CD4-positive, alpha-beta T cell (primary cell): ENCODE data around the gene OSM. TPM values are rescaled to one million over a fixed set of nuclear protein-coding genes. Genes with fewer than 3 reads are reported as not detected.
"Not testable (repeated sequence)": the region's sequence is repeated elsewhere in the genome, so short reads cannot be mapped to it uniquely, and the experiment has no call there.

Source experiments
- ATAC-seq: fragments of 200-7000 bp; cut with Tn5 transposase; one replicate; pipeline ENCODE4 v1.10.0; 2022; ENCODE audit warnings: mild to moderate bottlenecking; ENCODE audit not compliant: poor library complexity
- CTCF ChIA-PET: fragments of 350-600 bp; sonication (Branson Sonifier 250); formaldehyde crosslinking; loops from one replicate; lab custom pipeline; 2021; ENCODE audit warnings: antibody characterized with exemption, inconsistent platforms; lab: Charles Lee
- POLR2A ChIA-PET: fragments of 350-600 bp; sonication (Branson Sonifier 250); formaldehyde crosslinking; loops from one replicate; lab custom pipeline; 2021; ENCODE audit warnings: antibody characterized with exemption, inconsistent platforms; lab: Charles Lee
- DNase-seq, 14 experiments: peaks; one replicate each; pipeline ENCODE4 v3.0.0-alpha.2; 2013 to 2020; ENCODE audit warnings: mixed read lengths in 2 of 14
- H3K27ac ChIP-seq, 2 donors: one replicate each; pipeline versions ENCODE4 v1.5.1 to v1.7.0; 2013; ENCODE audit warnings: low read length in 2 of 2, low read depth in 1 of 2, mild to moderate bottlenecking in 1 of 2
- H3K27me3 ChIP-seq, 2 experiments: 1 replicate in 1 of 2; 2 replicates in 1 of 2; pipeline versions ENCODE4 v1.6.1 to v1.7.0; 2013; ENCODE audit warnings: low read length in 2 of 2, control low read depth in 1 of 2, mild to moderate bottlenecking in 1 of 2, moderate library complexity in 1 of 2; ENCODE audit not compliant: insufficient read depth in 2 of 2, control insufficient read depth in 1 of 2
- H3K36me3 ChIP-seq: one replicate; pipeline ENCODE4 v1.6.1; 2013; ENCODE audit warnings: low read length, control low read depth; ENCODE audit not compliant: insufficient read depth
- H3K4me1 ChIP-seq: one replicate; pipeline ENCODE4 v1.6.1; 2013; ENCODE audit warnings: low read length, control low read depth; ENCODE audit not compliant: insufficient read depth
- H3K4me3 ChIP-seq: one replicate; pipeline ENCODE4 v1.5.1; 2013; ENCODE audit warnings: mild to moderate bottlenecking, low read length, moderate library complexity
- H3K9me3 ChIP-seq, 2 experiments: 1 replicate in 1 of 2; 2 replicates in 1 of 2; pipeline versions ENCODE4 v1.6.1 to v1.7.0; 2013; ENCODE audit warnings: low read length in 2 of 2, mild to moderate bottlenecking in 2 of 2, control low read depth in 1 of 2, moderate library complexity in 1 of 2; ENCODE audit not compliant: control insufficient read depth in 1 of 2, insufficient read depth in 1 of 2
- H3K27ac Mint-ChIP-seq: one replicate; pipeline ENCODE4 v1.8.0; 2020; ENCODE audit warnings: mixed read lengths
- H3K27me3 Mint-ChIP-seq: one replicate; pipeline ENCODE4 v1.8.0; 2021; ENCODE audit warnings: mixed read lengths
- H3K36me3 Mint-ChIP-seq: one replicate; pipeline ENCODE4 v1.8.0; 2021; ENCODE audit warnings: low read depth, mixed read lengths
- H3K4me1 Mint-ChIP-seq: one replicate; pipeline ENCODE4 v1.8.0; 2021; ENCODE audit warnings: low read depth, mixed read lengths
- H3K4me3 Mint-ChIP-seq: one replicate; pipeline ENCODE4 v1.8.0; 2020; ENCODE audit warnings: mild to moderate bottlenecking, mixed read lengths
- H3K9me3 Mint-ChIP-seq: one replicate; pipeline ENCODE4 v1.8.0; 2020; ENCODE audit warnings: mixed read lengths
- intact Hi-C, 2 experiments: fragments of 100-400 bp; cut with DNase I in 1 of 2; cut with micrococcal nuclease in 1 of 2; formaldehyde crosslinking; loops; one replicate each; pipeline versions ENCODE4 v1.15.1 to v1.9.0; 2023 to 2025; cut with DNase I, micrococcal nuclease
- total RNA-seq, 174 experiments: library from RNA in 2 of 174; stranded (reverse) in 2 of 174; gene quantifications; one replicate each; pipeline ENCODE4 v1.2.3 and lab custom pipeline; 2021 to 2026
- TF ChIP-seq, protein P1 (sequence below): fragments of 200-600 bp; IDR thresholded peaks from one replicate; pipeline ENCODE4 v1.8.0; 2022; ENCODE audit warnings: antibody characterized with exemption, mild to moderate bottlenecking

OSM gene
- total RNA-seq, 2 experiments from 2014 or later, result 13.9 to 16.7 TPM

DNA sequence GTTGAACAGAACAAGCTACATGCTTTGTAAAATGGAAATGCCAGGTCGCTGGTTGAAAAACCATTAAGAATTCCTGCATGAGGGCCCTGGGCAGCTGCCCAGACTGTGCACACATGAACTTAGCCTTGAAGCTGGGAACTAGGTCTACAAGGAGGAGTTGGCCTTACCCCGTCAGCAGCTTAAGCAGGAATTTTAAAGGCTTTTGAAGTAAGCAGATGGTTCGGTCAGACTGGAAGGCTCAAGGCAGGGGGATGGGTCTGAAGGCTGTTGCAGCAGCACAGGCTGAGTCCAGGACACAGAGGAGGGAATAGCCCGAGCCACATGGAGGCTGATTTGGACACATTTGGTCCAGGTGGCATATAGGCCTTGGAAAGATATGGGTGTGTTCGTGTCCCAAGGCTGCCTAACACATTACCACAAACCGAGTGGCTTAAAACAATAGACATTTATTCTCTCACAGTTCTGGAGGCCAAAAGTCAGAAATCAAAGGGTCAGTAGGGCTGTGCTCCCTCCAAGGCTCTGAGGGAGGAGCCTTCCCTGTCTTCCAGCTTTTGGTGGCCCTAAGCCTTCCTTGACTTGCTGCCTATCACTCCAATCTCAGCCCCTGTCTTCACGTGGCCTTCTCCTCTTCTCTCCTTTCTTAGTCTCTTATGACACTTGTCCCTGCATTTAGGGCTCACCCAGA is 31.7 kb downstream of the OSM start:
- TF ChIP-seq, protein P1, sequence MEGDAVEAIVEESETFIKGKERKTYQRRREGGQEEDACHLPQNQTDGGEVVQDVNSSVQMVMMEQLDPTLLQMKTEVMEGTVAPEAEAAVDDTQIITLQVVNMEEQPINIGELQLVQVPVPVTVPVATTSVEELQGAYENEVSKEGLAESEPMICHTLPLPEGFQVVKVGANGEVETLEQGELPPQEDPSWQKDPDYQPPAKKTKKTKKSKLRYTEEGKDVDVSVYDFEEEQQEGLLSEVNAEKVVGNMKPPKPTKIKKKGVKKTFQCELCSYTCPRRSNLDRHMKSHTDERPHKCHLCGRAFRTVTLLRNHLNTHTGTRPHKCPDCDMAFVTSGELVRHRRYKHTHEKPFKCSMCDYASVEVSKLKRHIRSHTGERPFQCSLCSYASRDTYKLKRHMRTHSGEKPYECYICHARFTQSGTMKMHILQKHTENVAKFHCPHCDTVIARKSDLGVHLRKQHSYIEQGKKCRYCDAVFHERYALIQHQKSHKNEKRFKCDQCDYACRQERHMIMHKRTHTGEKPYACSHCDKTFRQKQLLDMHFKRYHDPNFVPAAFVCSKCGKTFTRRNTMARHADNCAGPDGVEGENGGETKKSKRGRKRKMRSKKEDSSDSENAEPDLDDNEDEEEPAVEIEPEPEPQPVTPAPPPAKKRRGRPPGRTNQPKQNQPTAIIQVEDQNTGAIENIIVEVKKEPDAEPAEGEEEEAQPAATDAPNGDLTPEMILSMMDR, result no peak
- H3K4me1 ChIP-seq, result no peaks in the 10 kb centered on the region
- ChIA-PET POLR2A (no interaction called here), CTCF (no interaction called here)
- Mint-ChIP-seq H3K4me3 (no peak overlapping the region), H3K36me3 (no peaks in the 10 kb centered on the region), H3K9me3 (no peaks in the 10 kb centered on the region), H3K4me1 (no peaks in the 10 kb centered on the region), H3K27ac (no peak overlapping the region), H3K27me3 (no peaks in the 10 kb centered on the region)
- ATAC-seq, result no peak
- intact Hi-C loops, result no loop called here
- no peaks in the 10 kb centered on the region for H3K9me3 ChIP-seq
- H3K27me3 ChIP-seq, result no peaks in the 10 kb centered on the region
- no peak for DNase-seq
- H3K27ac ChIP-seq, result no peak overlapping the region
- H3K36me3 ChIP-seq, result no peaks in the 10 kb centered on the region
- H3K4me3 ChIP-seq, result no peak overlapping the region

DNA sequence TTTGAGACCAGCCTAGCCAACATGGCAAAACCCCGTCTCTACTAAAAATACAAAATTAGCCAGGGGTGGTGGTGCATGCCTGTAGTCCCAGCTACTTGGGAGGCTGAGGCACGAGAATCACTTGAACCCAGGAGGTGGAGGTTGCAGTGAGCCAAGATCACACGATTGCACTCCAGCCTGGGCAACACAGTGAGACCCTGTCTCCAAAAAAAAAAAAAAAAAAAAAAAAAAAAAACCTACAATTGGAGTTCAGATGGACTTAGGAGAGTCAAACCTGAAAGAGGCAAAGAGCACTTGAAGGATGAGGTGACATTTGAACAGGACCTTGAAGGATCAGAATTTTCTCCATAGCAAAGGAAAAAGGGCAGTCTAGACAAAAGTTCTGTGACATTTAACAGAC is 32.3 kb downstream of the OSM start:
- H3K36me3 Mint-ChIP-seq, H3K36me3 ChIP-seq, H3K27ac Mint-ChIP-seq, H3K4me1 Mint-ChIP-seq, H3K9me3 Mint-ChIP-seq, POLR2A ChIA-PET, H3K4me1 ChIP-seq, DNase-seq, intact Hi-C loops, H3K4me3 Mint-ChIP-seq, H3K27me3 Mint-ChIP-seq, H3K4me3 ChIP-seq, ATAC-seq, H3K27ac ChIP-seq, H3K27me3 ChIP-seq, CTCF ChIA-PET, H3K9me3 ChIP-seq: not testable (repeated sequence)

DNA sequence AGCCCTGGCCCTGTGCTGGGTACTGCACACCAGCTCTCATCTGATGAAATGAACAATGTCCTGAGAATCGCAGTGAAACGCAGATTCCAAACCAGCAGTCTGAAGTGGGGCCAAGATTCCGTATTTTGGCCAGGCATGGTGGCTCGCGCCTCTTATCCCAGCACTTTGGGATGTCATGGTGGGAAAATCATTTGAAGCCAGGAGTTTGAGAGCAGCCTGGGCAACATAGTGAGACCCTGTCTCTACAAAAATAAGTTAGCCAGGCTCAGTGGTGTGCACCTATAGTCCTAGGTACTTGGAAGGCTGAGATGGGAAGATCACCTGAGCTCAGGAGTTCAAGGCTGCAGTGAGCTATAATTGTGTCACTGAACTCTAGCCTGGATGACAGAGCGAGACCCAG is 33.1 kb downstream of the OSM start:
- ChIA-PET POLR2A (no interaction called here), CTCF (no interaction called here)
- no peak overlapping the region for H3K4me3 ChIP-seq
- no peaks in the 10 kb centered on the region for H3K9me3 ChIP-seq
- H3K27me3 Mint-ChIP-seq, result no peaks in the 10 kb centered on the region
- no peaks in the 10 kb centered on the region for H3K36me3 ChIP-seq
- H3K4me1 Mint-ChIP-seq, result no peaks in the 10 kb centered on the region
- H3K36me3 Mint-ChIP-seq, result no peaks in the 10 kb centered on the region
- no peaks in the 10 kb centered on the region for H3K4me1 ChIP-seq
- H3K27ac ChIP-seq, result no peak overlapping the region
- intact Hi-C loops, result no loop called here
- no peak for DNase-seq
- ATAC-seq, result no peak
- no peak overlapping the region for H3K4me3 Mint-ChIP-seq
- H3K9me3 Mint-ChIP-seq, result no peaks in the 10 kb centered on the region
- TF ChIP-seq, protein P1, result no peak
- H3K27me3 ChIP-seq, result no peaks in the 10 kb centered on the region
- H3K27ac Mint-ChIP-seq, result no peak overlapping the region

DNA sequence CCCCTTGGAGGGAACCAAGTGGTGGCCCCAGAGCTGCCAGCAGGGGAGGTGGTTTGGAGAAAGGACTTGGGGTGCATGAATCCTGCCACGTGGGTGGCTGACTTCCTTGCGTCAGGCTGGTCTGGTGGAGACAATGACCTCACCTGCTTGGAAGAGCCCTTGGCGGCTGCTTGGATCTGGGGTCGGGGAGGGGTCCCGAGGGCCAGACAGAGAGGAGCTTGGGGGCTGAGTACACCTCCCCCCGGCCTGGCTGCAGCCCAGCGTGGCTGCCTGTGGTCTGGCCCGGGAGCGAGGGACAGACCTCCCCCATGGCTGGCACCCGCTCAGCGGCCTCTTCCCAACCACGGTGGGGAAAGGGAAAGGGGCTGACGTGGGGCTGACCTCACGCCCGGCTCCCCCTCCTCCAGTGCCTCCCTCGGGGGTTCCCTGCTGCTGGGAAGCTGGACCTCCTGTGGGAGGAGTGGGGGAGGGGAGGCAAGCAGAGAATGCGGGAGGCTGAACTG is 33.9 kb downstream of the OSM start:
- H3K4me1 Mint-ChIP-seq, result peaks cover 5% of the 10 kb centered on the region
- no peaks in the 10 kb centered on the region for H3K27me3 Mint-ChIP-seq
- peaks cover 3% of the 10 kb centered on the region for H3K4me1 ChIP-seq
- no peak overlapping the region for H3K4me3 ChIP-seq
- H3K27me3 ChIP-seq, result no peaks in the 10 kb centered on the region
- DNase-seq (no peak), ATAC-seq (no peak)
- no peak overlapping the region for H3K27ac Mint-ChIP-seq
- H3K9me3 ChIP-seq, result no peaks in the 10 kb centered on the region
- intact Hi-C loops, result no loop called here
- TF ChIP-seq, protein P1, result no peak
- H3K36me3 Mint-ChIP-seq, result no peaks in the 10 kb centered on the region
- H3K36me3 ChIP-seq, result no peaks in the 10 kb centered on the region
- H3K9me3 Mint-ChIP-seq, result no peaks in the 10 kb centered on the region
- no peak overlapping the region for H3K27ac ChIP-seq
- CTCF ChIA-PET, result interaction anchor here (0.6 kb wide), 1 partner anchor 1706 kb away, joined by 3 read pairs; no protein-coding TSS in a partner anchor
- POLR2A ChIA-PET, result no interaction called here
- H3K4me3 Mint-ChIP-seq, result no peak overlapping the region
